GM23338 (cell line): ENCODE measurements around the gene TRIM71.

Experiments
- CREB1 ChIP-seq: fragments of 250-450 bp; sonication (Bioruptor Pico); IDR thresholded peaks from 2 replicates; pipeline ENCODE4 v1.5.0; 2020; ENCODE audit warnings: low read depth, mild to moderate bottlenecking, moderate library complexity
- CTCF ChIP-seq, 2 experiments: fragments of 200-600 bp in 1 of 2; sonication (generic) in 1 of 2; conservative IDR thresholded peaks; 2 replicates each; pipeline versions ENCODE4 v1.5.1 to v1.6.1; 2016 to 2017; ENCODE audit warnings: antibody characterized with exemption in 2 of 2, low read depth in 2 of 2, mild to moderate bottlenecking in 2 of 2, moderate library complexity in 1 of 2
- EZH2 ChIP-seq: fragments of 200-600 bp; sonication (generic); IDR thresholded peaks from one replicate; pipeline ENCODE4 v1.8.0; 2017; ENCODE audit warnings: antibody characterized with exemption, mild to moderate bottlenecking, low read depth; ENCODE audit not compliant: unreplicated experiment
- EZH2phosphoT487 ChIP-seq: fragments of 200-600 bp; sonication (generic); IDR thresholded peaks from one replicate; pipeline ENCODE4 v1.8.1; 2018; ENCODE audit warnings: antibody characterized with exemption; ENCODE audit not compliant: unreplicated experiment
- JUNB ChIP-seq: IDR thresholded peaks from one replicate; pipeline ENCODE4 v1.6.1; 2016; ENCODE audit warnings: antibody characterized with exemption; ENCODE audit not compliant: unreplicated experiment
- NANOG ChIP-seq: IDR thresholded peaks from 2 replicates; pipeline ENCODE4 v1.6.1; 2016; ENCODE audit warnings: antibody characterized with exemption, borderline replicate concordance
- POLR2AphosphoS5 ChIP-seq: IDR thresholded peaks from 2 replicates; pipeline ENCODE4 v1.6.1; 2016; ENCODE audit warnings: antibody characterized with exemption, low read depth
- REST ChIP-seq: IDR thresholded peaks from one replicate; pipeline ENCODE4 v1.6.1; 2018; ENCODE audit warnings: antibody characterized with exemption; ENCODE audit not compliant: unreplicated experiment
- STAT1 ChIP-seq: IDR thresholded peaks from one replicate; pipeline ENCODE4 v1.6.1; 2016; ENCODE audit warnings: antibody characterized with exemption; ENCODE audit not compliant: unreplicated experiment
- ZNF114 ChIP-seq: fragments of 250-450 bp; sonication (Bioruptor Pico); IDR thresholded peaks from 2 replicates; pipeline ENCODE4 v1.5.0; 2020; ENCODE audit warnings: mild to moderate bottlenecking, moderate library complexity

DNA sequence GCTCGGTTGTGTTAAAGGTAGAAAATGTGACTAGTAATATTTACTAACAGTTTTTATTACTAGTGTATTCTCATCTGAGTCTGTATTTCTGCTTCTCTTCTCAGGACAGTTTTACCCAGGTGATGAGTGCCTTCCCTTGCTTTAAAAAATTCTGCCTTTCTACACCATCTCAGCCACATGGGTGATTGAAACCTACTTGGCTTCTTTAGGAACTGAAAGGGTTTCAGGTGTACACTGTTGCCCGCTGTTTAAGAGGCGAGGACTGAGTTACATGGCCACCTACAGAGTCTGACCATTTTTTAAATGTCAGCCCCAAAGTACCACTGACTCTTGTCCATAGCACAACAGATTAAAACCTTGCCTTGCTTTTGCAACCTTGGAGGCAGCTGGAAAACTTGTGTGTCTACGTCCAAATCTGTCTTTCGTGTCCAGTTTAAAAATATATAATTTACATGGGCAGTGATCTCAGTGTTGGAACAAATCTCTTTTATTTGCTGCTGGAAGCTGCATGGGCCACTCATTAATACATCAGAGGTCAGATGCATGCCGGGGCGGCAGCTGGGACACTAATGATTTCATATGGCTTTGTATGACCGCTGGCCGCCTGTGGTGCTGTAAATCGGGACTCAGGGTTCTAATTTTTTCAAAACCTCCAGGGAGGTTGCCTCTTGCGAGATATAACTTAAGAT, 44.6 kb downstream of the TRIM71 start:
- no peak for TF ChIP-seq EZH2
- TF ChIP-seq CTCF (conservative IDR thresholded peaks at IDR 0.05; ENCODE audit: low read depth in 2 of 2) = no peak
- TF ChIP-seq POLR2AphosphoS5 = no peak
- no peak for TF ChIP-seq JUNB
- TF ChIP-seq EZH2phosphoT487 = no peak
- no peak for TF ChIP-seq REST
- TF ChIP-seq ZNF114 (CRISPR knock-in tag) = no peak
- no peak for TF ChIP-seq STAT1
- no peak for TF ChIP-seq CREB1 (CRISPR knock-in tag)
- no peak for TF ChIP-seq NANOG
